Erythroblast (primary cell): ENCODE measurements around the gene LTK.

Experiments used
- GATA1 ChIP-seq: IDR thresholded peaks from 2 replicates; pipeline ENCODE4 v1.6.1; 2011; ENCODE audit warnings: low read depth, mild to moderate bottlenecking, control low read depth, low read length, moderate library complexity
- POLR2A ChIP-seq: IDR thresholded peaks from 2 replicates; pipeline ENCODE4 v1.6.1; 2011; ENCODE audit warnings: mild to moderate bottlenecking, low read length

DNA sequence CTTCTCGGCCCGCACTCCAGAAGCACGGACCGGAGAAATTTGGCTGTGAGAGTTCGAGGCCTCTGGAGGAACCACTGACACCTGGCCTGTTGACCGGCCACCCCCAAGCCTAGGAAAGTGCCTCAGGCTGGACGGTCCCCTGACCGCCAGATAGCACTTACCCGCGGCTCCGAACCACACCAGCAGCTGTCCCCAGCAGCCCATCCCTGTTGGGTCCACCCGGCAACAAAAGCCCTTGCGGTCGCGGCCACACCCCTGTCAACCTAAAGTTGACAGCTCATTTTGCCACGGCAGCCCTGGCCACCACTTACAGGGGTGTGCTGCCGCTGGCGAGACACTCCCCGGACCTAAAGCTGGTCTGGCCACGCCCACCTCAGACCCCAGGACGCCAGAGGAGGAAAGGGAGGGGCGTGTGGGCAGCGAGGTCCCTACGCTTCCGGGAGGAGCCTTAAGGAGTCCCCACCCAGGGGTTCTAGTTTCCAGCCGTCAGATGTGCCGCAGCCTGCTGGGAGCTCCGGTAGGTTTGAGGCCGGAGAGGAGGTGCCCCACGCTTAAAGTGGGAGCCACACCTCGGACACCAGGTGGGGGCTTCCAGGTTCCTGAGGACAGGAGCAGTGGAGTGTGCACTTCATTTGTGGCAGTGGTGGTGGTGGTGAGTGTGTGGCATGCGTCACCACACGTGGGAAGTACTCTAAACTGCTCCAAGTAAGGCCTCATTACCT lies at the start of gene LTK:
- no peak for TF ChIP-seq POLR2A
- TF ChIP-seq GATA1 = no peak
